Coronary artery (tissue), 2 donors: ENCODE results near the gene DNAAF5.

Experiments
- DNase-seq: peaks from one replicate; pipeline ENCODE4 v3.0.0-alpha.2; 2017; ENCODE audit warnings: low spot score
- H3K27ac ChIP-seq, 2 donors: fragments of 200-600 bp; sonication (generic); one replicate each; pipeline ENCODE4 v1.5.1; 2016 to 2019
- H3K4me3 ChIP-seq: fragments of 200-600 bp; sonication (generic); 2 replicates; pipeline ENCODE4 v1.5.1; 2016; ENCODE audit warnings: mild to moderate bottlenecking, moderate library complexity
- CTCF ChIP-seq: fragments of 200-600 bp; sonication (generic); IDR thresholded peaks from one replicate; pipeline ENCODE4 v1.5.1; 2019; ENCODE audit warnings: antibody characterized with exemption

The DNAAF5 gene

GRCh38 chr7:726084-726853 lies at the start of gene DNAAF5:
Gene DNAAF5 (plus strand): TSS chr7:726699. CDS start chr7:726721, 22 bp downstream.
- Histone ChIP-seq H3K4me3 (peak within 1 kb of the TSS; percentile 82), H3K27ac (peak within 1 kb of the TSS; percentile 33 to 60)
- no peak for TF ChIP-seq CTCF
- DNase-seq = peak; percentile 86

GRCh38 chr7:676972-677385 lies 49.5 kb upstream of the DNAAF5 start:
- TF ChIP-seq CTCF = no peak
- Histone ChIP-seq H3K27ac (no peak overlapping the region), H3K4me3 (no peak overlapping the region)
- DNase-seq = no peak

- Histone ChIP-seq H3K27ac (no peak overlapping the region), H3K4me3 (no peak overlapping the region)
- TF ChIP-seq CTCF = no peak
- peak; percentile 40 for DNase-seq
These were observed 45.9 kb upstream of the DNAAF5 start for GRCh38 chr7:680411-681127.

DNA sequence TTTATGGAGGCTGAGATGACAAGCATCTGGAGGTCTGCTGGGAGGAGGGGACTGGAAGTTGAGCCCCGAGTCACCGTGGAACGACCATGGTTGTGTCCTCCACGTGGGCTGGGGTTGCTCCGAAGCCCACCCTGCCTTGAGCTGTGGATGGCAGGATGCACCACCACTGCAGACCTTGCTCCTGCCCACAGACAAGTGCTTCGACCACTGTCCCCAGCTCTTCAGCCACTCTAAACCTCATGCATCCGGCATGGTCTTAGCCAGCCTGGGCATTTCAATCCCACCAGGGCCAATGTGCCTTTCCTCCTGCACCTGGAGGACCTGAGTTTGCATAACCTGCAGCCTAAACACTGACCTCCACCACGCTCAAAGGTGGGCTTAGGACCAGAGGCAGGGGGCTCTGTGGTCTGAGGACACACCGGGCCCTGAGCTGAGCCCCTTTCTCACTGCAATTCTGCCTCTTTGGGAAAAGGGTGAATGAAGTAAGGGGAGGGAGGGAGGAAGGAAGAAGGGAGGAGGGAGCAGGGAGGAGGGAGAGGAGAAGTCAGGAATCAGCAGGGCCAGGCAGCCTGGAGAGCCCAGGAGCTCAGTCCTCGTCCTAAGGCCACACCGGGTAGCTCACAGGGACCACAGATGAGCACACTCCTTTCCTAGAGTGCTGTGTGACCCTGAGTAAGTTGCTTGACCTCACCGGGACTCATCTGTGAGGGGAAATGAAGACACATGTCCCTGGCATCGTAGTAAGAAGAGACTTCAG lies 44.8 kb upstream of the DNAAF5 start:
- Histone ChIP-seq H3K4me3 (no peak overlapping the region), H3K27ac (no peak overlapping the region)
- DNase-seq = peak; percentile 45
- no peak for TF ChIP-seq CTCF

DNA sequence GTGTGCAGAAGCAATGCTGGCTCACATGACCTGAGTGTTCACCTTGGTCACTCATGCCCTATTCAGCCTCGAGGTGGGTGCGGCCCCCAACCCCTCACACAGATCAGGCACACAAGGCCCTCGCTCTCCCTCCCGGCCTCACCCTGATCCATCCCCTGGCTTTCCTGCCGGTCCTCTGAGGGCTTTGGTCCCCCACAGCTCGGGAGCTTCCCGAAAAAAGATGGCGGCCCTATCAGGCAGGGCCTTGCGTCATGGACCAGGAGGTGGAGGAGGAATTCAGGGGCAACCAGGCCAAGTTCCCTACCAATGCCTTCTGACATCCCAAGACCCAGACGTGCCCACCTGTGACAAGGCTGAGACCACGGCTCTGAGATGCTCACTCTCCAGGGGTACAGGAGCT lies 43.7 kb upstream of the DNAAF5 start:
- TF ChIP-seq CTCF = no peak
- Histone ChIP-seq H3K4me3 (no peak overlapping the region), H3K27ac (no peak overlapping the region)
- DNase-seq = no peak

GRCh38 chr7:683526-684205 lies 42.8 kb upstream of the DNAAF5 start:
- no peak for DNase-seq
- Histone ChIP-seq H3K27ac (no peak overlapping the region), H3K4me3 (no peak overlapping the region)
- TF ChIP-seq CTCF = no peak
